GM19239 (cell line): ENCODE measurements around the gene SLTM.
"Not testable (repeated sequence)": the region's sequence is repeated elsewhere in the genome, so short reads cannot be mapped to it uniquely, and the experiment has no call there.

Source experiments
- DNase-seq: peaks from one replicate; pipeline ENCODE4 v3.0.0; 2011; ENCODE audit warnings: low spot score; ENCODE audit not compliant: insufficient read length
- FAIRE-seq: peaks from 2 replicates; lab custom pipeline; 2011; peaks lifted over from hg19 to GRCh38; lab: Jason Lieb, UNC

Gene SLTM

DNA sequence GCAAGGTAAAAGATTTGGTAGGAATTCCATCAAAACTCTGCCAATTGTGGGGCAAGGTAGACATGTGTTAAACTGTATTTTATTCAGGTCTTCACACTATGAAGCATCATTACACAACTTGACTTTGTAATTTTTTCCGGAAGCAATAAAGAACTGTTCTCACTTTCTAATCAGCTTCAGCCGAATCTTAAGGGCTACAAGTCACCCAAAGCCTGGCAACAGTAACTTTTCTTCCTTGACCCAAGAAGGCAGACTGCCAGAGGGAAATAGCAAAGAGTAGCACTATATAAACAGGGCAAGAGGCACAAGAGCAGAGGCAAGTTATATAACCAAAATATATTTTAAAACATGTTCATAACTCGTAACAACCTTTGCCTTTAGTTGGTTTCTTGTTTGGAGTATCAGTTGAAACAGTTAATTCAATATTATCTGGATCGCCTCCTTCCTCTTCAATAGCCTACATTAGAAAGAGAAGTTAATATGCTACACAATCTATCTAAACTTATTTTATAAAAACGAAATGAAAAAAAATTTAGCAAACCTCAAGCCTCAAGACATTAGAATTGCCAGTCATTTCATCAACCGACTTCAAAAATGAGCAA is 1.4 kb downstream of the SLTM start:
- FAIRE-seq (peak; percentile 89), DNase-seq (peak; percentile 36)

DNA sequence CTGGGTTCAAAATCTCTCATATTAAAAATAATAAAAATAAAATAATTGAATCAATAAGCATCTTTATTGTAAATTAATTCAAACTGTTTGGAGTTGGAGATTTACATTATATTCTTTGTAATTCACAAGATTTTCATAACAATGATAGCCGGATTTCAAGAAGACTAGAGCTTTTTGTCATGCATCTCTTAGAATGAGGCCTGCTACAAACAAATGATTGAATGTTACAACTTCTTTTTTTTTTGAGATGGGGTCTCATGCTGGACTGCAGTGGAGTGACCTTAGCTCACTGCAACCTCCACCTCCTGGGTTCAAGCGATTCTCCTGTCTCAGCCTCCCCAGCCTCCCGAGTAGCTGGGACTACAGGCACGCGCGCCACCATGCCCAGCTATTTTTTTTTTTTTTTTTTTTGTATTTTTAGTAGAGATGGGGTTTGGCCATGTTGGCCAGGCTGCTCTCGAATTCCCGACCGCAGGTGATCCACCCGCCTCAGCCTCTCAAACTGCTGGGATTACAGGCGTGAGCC is 3.5 kb downstream of the SLTM start:
- DNase-seq (no peak), FAIRE-seq (no peak)

DNA sequence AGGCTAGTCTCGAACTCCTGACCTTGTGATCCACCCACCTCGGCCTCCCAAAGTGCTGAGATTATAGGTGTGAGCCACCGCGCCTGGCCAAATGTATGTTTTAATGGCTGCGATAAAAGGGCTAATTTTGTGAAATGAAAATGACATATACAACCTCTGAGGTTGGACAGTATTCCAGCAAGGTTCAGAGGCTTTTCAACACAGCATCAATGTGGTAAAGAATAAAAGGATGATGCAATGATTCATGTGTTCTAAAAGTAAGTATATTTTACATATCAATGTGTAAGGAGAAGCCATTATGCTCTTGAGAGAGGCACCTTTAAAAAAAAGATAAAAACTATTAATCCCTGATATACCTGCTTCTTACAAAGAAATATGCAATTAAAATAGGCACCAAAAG is 6.7 kb downstream of the SLTM start:
- DNase-seq: no peak
- FAIRE-seq: no peak

DNA sequence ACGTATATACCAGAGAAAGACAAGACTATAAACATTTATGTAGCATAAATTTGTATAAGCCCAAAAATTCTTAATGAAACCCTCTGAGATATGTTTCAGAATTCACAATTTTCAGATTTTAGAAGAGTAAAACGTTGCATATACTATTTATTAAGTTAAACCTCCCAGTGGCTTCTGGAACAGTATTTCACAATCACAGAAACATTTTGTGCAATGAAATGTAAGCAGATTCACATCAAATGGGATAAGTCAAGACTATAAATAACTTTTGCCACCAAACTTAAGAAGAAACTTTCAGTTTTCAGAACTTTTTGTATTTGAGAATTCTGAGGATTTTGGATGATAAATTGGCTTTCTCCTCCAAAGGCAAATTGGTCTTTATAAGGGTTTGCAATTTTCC is 9.2 kb downstream of the SLTM start:
- DNase-seq: no peak

DNA sequence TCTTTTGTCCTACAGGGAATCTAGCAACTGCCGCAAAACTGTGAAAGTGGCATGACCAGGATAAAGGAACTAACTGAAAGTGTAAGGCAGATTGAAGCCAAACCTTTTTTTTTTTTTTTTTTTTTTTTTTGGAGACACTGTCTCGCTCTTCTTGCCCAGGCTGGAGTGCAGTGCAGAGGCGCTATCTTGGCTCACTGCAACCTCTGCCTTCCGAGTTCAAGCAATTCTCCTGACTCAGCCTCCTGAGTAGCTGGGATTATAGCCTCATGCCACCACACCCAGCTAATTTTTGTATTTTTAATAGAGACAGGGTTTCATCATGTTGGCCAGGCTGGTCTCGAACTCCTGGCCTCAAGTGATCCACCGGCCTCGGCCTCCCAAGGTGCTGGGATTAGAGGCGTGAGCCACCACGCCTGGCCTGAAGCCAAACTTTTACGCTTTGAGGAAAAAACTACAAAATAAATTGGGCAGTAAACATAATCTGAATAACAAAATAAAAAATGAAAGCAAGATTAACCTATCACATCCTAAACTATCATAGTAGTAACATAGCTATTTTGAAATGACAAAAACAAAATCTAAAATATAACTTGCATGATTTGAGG is 9.7 kb downstream of the SLTM start:
- no peak for FAIRE-seq
- no peak for DNase-seq

More for the DNA sequence above, 9.2 kb downstream of the SLTM start:
- FAIRE-seq: no peak

DNA sequence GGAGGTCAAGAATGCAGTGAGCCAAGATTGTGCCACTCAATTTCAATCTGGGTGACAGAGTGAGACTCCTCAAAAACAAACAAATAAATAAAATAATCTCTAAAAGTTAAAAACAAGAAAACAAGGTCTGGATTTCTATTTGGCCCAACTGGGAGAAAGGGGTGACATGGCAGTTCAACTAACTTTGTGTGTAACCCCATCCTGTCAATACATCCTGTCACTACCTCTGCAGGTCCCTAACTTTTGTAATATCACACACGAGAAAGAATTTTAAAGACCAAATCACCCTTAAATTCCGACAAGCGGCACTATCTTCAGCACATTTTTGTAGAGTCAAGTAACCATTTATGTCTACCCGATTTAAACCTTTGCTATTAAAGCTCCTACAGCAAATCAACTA is 10.2 kb downstream of the SLTM start:
- DNase-seq (no peak), FAIRE-seq (no peak)

DNA sequence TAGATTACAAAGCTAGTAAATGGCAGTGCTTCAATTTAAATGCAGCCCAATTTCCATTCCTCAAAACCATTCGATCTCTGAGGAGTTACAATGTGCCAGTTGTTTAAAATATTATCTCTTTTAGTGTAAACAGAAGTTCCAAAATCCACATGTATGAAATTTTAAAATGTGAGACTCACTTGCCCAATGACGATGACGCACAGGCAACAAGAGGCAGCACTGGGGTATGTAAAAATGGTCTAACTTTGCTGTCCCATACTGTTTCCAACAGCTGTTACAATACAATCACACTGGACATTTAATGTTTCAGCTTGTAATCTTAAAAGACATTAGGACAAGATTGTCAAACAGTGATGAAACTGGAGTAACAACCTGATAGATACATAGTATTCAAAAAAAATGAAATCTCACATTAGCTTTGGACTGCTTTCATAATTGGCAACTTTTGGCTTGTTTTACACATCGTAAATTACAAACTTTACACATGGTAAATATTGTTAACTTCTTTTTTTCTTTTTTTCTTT is 12.2 kb downstream of the SLTM start:
- no peak for FAIRE-seq
- no peak for DNase-seq

DNA sequence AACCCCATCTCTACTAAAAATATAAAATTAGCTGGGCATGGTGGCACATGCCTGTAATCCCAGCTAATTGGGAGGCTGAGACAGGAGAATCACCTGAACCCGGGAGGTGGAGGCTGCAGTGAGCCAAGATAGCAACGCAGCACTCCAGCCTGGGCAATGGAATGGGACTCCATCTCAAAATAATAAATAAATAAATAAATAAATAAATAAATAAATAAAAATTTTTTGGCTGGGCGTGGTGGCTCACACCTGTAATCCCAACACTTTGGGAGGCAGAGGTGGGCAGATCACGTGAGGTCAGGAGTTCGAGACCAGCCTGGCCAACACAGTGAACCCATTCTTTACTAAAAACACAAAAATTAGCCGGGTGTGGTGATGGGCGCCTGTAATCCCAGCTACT is 13.0 kb downstream of the SLTM start:
- FAIRE-seq: not testable (repeated sequence)

DNA sequence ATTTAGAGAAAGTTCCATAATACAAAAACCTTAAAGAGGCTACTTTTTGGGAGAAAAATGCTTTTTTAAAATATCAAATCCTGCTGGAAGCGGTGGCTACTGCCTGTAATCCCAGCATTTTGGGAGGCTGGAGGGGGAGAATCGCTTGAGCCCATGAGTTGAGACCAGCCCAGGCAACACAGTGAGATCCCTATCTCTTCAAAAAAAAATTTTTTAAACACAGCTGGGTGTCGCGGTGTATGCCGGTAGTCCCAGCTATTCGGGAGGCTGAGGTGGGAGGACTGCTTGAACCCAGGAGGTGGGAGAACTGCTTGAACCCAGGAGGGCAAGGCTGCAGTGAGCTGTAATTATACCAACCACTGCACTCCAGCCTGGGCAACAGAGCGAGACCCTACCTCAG is 14.2 kb downstream of the SLTM start:
- FAIRE-seq: no peak

More for the DNA sequence above, 13.0 kb downstream of the SLTM start:
- DNase-seq: not testable (repeated sequence)

DNA sequence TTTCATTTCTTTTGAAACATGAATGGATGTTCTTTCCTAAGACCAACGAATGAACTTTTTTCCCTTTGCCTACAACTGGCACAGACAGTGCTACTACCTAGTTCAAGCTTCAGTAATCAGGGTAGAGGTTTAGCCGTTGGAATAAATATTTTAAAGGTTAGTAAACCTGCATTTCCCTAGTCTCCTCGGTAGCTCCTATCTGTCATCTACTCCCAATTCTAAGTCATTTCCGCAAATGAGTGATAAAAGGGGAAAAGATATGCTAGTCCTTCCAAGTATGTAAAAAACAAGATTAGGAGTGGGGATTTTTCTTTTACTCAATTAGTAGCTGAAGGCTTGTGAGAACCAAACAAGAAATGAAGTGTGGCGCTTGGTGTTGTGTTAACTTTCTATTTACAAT is 15.2 kb downstream of the SLTM start:
- no peak for FAIRE-seq
- DNase-seq: no peak

More for the DNA sequence above, 14.2 kb downstream of the SLTM start:
- no peak for DNase-seq

DNA sequence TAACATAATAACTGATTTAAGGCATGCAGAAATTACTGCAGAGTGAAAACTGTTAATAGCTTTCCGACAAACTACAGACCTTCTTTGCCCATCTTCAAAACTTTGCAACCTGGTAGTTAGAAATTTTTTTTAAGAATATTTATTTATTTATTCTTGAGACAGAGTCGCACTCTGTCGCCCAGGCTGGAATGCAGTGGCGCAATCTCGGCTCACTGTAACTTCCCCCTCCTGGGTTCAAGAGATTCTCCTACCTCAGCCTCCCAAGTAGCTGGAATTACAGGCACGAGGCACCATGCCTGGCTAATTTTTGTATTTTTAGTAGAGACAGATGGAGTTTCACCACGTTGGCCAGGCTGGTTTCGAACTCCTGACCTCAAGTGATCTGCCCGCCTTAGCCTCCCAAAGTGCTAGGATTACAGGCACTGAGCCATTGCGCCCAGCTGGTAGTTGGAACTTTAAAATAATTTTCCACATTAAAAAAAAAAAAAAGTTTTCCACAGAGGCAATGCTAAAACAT is 15.8 kb downstream of the SLTM start:
- not testable (repeated sequence) for FAIRE-seq, DNase-seq

DNA sequence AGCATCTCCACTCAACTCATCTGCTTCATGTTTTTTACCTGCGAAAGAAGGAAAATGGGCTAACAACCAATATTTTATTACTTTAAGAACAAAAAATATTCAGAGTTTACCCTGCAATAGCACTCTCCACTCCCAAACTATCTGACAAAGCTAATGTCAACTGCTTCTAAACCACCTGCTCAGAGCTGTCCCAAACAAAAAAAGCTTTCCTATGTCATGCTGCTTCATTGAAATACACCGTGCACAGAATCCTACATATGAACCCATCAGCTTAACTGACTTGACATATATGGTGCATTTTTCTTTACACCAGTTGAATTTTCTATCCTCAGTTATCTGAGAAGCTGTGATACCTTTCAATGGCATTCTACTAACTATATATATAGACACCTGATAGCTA is 16.5 kb downstream of the SLTM start:
- DNase-seq: no peak
- FAIRE-seq: no peak

DNA sequence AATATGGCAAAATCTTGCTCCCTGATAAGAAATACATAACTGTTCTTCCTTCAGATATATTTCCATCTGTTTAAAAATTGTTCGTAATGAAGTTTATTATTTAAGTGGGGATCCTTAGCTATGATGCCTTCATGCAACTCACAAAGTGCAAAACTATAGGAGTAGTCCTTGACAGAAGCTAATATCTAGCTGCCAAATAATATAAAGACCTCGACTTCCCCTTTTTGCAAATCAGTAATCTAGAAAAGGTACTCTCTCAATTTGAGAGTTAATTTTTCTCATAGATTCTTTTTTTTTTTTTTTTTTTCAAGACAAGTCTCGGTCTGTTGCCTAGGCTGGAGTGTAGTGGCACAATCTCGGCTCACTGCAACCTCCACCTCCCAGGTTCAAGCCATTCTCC is 23.0 kb downstream of the SLTM start:
- FAIRE-seq (no peak), DNase-seq (no peak)

DNA sequence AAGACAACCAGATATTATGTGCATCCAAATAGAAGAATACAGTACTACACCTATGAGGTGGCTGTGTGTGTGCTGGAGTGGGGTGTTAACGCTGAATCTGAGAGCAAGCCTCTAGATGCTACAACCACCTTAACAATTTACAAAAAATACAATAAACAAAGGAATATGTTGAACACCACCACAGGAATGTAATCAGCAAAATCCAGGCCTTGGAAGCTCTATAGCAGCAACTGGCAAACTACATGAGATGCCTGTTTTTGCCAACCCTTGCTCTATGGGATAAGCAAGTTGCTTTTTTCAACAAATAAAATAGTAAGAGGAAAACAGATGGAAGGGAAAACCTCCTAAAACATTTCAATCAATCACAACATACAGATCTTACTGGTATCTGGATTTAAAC is 23.9 kb downstream of the SLTM start:
- no peak for DNase-seq
- FAIRE-seq: no peak

DNA sequence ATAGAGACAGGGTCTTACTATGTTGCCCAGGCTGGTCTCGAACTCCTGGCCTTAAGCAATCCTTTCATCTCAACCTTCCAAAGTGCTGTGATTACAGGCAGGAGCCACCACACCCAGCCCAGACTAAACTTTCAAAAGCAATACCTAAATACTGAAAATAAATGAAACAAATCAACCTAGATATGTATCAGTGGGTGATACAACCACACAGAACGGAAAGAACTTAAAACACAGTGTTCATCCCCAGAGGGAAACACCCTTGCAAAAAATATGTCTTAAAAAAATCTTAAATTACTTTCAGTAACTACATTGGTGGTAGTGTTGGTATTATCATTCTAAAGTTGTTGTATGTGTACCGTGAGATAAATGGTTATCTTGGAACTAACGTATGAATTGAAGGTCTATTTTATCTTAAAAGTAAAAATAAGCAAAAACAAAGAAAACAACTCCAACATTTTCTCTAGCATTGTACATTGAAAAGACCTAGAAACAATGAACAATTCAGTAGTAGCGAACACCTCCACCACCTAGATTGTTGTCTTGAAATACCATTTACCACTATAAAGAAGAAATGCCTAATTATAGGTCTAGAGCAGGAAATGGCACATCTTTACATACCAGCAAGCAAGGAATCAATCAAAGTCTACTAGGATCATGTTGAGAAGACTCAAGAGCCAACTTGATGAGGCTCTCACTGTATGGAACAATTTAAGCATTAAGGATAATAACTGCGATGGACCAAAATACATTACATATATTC is 24.7 kb downstream of the SLTM start:
- FAIRE-seq: no peak
- no peak for DNase-seq

DNA sequence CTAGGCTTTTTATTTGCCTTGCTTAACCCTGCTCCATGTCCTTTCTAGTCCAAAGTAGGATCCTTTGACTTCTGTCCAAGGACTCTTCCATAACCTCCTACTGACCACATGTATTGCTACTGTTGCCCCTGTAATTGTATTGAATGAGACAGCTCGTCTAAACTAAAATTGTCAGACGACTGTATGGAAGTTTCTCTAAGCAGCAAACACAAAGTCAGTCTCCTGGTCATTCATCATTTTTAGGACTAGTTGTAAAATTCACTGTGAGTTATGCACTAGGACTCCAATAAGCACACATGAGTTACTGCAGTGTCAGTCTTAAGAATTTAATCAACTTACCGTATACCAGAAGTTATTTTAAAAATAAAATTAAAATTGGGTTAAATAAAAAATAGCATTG is 32.8 kb downstream of the SLTM start:
- DNase-seq: no peak
- no peak for FAIRE-seq

DNA sequence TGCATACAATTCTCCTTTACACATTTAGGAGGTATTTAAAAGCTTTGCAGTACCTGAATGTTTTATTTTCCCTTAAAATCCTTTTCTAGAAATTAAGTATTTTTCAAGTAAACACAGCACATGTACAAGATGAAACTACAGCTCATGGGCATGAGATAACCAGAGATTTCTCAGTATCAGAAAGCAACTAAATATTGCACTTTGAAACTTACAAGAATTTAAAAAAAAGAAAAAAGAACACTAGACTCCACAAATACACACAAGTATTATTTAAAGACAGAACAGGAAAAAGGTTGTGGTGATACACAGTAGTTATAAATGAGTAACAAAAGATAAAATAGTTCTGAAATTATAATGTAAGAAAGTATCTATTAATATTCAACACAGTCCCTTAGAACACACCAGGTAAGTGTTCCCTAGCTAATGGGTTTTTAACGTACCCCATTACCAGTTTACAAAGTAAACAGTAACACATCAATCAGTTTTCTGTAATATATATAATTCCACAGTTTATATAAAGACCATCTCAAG is 35.3 kb downstream of the SLTM start:
- DNase-seq (no peak), FAIRE-seq (peak; percentile 64)

DNA sequence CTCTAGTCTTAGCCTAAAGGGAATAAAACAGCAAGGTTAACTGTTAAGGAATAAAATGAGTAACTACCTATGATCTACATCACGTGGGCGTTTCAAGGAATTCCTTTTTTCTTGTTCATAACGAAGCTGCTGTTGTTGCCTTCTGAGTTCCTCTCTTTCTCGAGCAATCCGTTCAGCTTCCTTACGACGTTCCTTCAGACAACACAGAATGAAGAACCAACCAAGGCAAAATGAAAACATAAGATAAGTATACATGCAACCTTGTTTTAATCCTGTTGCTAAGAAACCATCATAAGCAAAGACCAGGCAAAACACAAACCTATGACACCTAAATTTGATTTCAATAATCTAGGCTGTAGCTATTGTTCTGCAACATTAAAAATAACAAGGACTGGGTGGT is 44.1 kb downstream of the SLTM start:
- FAIRE-seq (no peak), DNase-seq (no peak)

DNA sequence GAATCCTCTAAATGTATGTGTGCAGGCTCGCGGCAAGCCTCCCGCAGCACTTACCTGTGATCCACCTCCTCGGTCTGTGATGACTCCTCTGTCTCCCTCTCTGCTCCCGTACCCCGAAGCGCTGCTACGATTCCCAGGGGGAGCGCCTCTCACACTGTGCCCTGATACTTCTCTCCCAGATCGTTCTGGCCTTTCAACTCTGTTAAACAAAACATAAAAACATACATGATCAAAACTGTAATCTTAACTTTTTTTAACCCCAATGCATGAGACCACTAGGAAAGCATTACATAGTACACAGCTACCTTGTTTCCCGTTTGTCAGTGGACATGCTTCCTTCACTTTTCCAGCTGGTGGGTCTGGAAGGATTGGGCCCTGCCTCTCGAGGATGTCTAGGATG is 46.6 kb downstream of the SLTM start:
- DNase-seq: no peak
- no peak for FAIRE-seq

DNA sequence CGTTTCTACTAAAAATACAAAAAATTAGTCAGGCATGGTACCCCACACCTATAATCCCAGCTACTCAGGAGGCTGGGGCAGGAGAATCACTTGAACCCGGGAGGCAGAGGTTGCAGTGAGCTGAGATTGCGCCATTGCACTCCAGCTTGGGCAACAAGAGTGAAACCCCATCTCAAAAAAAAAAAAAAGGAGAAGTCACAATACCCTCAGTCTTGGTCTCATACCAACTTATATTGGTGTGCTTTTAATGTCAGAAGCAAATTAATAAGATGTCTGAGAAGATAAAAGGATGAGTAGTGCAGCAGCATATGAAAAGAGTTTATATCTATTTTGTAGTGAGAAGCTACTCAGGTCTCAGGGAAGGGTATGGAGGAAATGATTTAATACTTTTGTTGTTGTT is 49.6 kb downstream of the SLTM start:
- not testable (repeated sequence) for FAIRE-seq

DNA sequence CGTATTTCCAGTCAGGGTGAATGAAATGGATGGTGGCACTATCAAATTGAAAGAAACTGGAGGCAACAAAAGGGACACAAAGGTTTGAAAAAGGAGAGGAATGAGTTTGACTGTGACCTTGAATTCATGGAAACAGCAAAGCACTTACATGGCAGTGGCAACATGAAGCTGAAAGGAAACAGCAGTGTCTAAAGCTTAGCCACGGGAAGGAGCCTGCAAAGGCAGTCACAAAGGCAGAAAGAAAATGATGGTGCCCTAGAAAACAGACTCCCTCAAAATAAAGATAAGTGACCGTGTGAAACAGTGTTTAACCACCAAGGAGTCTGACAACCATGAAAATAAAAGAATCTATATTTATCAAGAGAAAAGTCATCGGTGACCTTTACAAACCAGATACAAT is 51.2 kb downstream of the SLTM start:
- DNase-seq (no peak), FAIRE-seq (no peak)

More for the DNA sequence above, 49.6 kb downstream of the SLTM start:
- DNase-seq: not testable (repeated sequence)
